HG03103 (cell line): Measurements from ENCODE around the gene FRAS1.
"Not testable (repeated sequence)": the region's sequence is repeated elsewhere in the genome, so short reads cannot be mapped to it uniquely, and the experiment has no call there.

Source experiments
- ATAC-seq: cut with Tn5 transposase; IDR thresholded peaks from one replicate; pipeline ENCODE4 v1.9.1; 2021; ENCODE audit warnings: low read depth; ENCODE audit not compliant: unreplicated experiment

Gene FRAS1

DNA sequence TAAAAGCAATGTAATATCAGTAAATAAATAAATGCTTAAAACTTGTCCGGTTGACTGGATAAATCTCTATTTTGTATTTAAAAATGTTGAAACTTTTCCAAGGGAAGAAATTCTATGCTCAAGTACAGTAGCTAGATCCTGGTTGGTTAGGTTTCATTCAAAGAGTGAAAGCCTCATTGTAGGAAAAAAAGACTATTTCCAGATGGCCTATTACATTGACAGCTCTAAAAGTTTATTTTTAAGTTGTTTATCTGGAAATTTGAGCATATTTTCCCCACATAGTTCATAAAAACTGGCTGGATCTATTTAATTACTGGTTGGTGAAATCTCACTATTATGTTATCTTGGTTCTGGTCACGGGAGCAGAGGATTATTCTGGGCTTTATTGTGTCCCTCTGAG, 38.0 kb downstream of the FRAS1 start:
- no peak for ATAC-seq

DNA sequence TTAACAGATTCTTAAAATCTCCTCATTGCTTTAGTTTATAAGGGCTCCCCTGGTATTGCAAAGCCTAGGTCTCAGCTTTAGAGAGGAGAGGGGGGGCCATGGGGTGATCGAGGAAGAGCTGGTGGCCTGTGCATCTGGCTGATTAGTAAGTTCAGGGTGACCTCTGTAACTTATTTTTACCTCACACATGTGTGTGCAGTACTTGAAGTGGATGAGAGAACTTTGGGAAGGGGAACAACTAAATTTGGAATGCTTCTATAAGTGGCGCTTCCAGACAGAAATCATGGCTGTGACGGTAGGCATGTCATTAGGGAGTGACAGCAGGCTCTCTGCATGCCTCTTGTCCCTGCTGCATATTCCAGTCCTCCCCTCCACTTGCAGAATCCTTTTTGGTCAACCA, 41.9 kb downstream of the FRAS1 start:
- no peak for ATAC-seq

DNA sequence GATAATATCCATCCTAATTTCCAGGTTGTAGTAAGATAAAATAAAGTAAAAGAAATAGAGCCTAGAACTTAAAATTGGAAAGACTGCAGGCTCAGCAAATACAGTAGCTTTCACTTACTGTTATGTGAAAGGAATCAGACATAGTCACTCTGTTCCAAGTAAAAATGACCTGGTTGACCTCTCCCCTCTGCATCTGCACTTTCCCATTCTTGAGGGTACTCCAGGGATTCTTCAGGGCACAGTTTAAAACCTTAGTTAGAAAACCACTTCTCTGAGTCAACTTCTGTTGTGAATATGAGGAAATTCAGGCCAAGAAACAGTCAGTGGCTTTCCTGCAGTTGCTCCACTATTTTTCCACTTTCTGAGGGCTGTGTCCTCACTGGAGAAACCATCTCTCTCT, 42.9 kb downstream of the FRAS1 start:
- no peak for ATAC-seq

DNA sequence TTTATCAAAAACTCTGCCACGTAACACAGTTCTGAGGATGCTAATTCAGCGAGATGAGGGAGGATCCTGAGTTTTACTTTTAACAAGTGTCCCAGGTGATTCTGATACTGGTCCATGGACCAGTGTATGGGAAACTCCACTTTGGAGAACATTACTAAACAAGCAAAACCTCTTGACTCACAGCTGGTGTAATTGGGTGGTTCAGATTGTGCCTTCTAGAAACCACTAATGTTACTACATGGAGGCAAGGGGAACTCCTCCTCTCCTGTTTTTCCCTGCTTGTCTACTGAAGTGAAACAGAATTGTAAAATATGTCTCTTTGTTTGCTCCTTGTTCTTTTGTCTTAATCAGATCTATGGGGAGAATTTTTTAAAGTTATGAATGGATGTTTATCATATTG, 62.6 kb downstream of the FRAS1 start:
- ATAC-seq = no peak

DNA sequence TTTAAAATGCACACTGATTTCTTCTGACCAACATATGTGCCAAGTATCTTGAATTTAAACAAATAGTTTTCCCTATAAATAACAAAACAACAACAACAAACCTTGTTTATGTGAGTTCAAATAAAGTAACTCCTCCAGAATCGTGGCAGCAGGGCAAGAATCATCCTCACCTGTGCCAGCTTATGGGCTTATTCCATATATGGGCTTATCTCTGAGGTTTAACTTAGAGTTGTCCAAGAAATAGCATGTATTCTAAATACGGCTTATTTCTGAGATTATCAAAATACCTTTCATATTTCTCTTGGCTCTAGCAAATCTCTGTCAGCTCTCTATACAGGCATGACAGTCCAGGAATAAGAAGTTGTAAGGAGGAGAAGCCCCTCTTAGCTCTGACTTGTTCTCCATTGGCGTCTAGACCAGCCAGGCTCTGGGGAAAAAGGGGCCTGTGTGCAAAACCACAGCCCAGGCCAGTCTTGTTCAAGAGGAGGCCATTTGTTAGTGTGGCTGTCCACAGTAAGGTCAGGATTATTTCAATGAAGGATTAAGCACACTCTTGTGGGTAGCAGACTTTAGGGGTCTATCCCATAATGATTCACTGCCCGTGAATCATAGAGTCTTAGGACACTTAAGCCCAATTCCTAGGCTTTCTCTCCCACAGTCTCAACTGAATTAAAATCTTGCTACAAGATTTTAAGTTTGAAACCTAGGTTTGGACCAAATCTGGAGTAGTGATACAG, 63.2 kb downstream of the FRAS1 start:
- ATAC-seq = no peak

DNA sequence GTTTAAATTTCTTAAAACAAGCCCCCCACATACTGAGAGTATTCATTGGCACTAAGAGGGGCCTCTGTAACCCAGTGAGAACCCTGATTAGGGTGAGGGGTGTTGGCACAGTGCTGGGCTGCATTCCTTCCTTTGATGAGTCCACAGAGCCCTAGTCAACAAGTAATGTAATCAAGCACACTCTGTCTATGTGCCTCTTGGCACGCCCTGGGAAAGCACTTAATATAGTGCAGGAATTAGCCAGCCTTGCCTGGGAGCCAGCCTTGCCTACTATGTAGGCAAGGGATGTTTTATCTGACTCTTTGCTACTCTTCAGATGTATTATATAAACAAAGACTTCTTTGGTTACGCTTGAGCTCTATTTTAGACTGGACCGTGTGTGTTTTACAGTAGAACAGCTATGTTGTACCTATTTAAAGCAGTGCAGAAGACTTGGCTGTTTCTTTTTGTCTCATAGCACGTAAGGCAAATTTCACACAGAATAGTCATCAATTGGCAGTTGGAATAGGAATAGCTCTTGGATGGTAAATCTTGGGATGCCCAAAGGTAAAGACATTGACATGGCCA, 64.3 kb downstream of the FRAS1 start:
- no peak for ATAC-seq

DNA sequence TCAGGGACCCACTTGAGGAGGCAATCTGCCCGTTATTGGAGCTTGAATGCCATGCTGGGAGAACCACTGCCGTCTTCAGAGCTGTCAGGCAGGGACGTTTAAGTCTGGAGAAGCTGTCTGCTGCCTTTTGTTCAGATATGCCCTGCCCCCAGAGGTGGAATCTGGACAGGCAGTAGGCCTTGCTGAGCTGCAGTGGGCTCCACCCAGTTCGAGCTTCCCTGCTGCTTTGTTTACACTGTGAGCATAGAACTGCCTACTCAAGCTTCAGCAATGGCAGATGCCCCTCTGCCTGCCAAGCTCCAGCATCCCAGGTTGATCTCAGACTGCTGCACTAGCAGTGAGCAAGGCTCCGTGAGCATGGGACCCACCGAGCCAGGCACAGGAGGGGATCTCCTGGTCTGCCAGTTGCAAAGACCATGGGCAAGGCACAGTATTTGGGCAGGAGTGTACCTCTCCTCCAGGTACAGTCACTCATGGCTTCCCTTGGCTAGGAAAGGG, 68.8 kb downstream of the FRAS1 start:
- ATAC-seq = not testable (repeated sequence)

DNA sequence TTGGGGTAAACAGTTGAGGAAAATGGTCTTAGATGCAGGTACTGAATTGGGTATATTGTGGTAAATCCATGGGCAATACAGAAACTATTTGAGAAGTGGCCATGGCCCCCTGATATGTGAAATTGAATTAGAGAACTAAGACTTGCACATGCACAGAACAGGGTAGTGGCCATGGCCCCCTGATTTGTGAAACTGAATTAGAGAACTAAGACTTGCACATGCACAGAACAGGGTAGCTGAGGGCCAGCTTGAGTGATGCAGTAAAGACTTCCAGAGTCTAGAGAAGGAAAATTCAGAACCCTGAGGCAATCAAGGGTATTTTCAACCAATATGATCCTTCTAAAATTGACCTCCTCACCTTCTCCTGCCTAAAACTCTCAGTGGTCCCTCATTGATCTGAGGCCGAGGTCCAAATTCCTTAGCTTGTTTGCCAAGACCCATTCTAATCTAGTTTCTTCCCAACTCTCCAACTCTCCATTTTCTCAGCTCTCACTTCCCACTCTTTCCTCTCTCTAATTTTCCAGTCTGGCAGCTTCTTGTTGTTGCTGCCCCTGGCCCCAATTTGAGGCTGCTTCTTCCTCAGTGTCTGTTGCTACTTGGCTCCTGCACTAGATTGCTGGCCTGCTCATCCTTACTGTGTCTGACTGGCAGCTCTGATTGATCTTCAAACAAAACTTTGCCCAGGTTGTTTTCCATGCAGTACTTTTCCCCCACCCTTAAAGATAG, 72.4 kb downstream of the FRAS1 start:
- ATAC-seq = no peak

DNA sequence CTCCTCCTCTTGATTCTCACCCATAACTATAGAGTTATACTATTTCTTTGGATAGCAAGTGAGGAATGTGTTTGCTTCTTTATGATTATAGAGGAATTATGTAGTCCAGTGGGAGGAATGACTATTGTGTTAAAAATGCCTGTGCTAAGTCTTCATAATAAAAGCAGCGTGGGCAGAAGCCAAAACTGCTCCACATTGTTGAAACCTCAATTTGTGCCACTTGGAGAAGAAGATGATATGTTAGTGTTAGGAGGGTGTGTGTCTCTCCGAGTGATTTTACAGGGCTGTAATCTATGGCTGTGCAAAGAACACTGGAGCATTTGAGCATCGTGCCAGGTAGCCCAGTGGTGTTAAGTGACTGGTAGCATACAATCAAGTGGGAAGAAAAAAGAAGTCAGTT, 74.3 kb downstream of the FRAS1 start:
- no peak for ATAC-seq

DNA sequence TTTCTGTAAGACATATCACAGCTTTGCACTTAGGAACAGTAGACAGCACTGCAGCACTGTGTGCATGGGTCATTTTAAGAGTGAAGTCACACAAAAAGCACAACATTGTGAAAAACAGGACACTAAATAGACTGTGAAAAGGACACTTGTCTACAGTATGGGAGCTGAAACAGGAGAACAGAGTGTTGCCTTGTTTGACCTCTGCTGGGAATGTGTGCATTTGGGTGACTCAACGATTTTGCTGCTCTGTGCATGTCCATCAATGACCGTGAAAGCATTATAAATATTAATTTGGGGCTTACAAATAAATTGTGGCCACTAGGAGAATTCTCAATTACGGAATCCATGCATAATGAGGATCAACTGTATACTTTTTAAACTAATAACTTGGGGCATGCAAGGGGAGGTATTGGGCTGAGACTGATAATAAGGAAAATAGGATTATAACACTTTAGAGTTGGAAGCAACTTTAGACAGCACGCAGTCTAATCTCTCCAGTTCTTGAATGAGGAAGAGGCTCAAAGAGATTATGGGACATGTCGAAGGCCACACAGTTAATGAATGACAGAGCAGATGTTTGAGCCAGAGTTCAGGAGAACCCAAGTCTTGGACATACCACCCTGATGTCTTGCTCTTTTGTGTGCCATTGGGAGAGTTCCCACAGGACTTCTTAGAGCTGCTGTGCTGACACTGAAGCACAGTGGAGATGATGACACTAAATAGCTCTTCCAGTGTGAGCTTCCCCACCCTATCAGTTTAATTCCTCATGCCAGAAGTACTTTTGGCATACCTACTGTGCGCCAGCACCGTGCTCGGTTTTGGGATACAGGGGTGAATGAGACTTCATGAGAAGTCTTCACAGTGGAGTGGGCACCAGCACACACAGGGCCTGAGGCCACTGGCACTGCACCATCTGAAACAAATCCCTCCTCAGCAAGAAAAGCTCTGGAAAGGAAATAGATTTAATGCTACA, 79.3 kb downstream of the FRAS1 start:
- ATAC-seq = no peak

DNA sequence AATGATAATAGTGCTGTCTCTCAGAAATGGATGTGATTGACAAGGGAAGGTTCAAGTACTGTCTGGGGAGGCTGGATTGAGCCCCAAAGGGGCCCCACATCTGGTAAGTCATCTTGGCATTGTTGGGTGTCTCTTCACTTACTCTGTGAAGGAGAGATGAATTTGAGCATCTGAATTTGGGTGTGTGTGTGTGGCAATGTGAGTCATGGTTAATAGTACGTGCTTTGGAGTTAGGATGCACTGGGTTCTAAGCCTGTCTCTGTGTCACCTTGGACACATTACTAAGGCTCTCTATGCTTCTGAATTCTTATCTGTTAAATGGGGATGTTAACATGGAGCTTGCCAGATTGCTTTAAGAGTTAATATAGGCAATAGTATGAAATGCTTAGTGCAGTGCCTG, 80.4 kb downstream of the FRAS1 start:
- no peak for ATAC-seq

DNA sequence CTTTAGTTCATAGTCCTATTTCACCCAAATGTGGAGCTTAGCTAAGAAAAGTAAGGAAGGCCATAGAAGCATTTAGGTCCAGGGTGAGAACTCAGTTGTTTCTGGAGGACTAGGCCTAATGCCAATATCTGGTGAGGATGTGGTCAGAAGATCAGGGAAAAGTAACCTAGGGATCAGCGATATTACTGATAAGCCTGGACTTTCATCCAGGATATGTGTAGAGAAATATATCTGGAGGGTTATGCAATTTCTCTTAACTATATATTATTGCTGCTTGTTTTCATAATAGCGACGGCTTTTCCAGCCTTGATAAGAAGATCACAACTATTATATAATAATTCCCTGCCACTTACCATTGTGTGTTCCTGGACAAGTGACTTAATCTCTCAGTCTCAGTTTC, 81.1 kb downstream of the FRAS1 start:
- ATAC-seq = no peak

DNA sequence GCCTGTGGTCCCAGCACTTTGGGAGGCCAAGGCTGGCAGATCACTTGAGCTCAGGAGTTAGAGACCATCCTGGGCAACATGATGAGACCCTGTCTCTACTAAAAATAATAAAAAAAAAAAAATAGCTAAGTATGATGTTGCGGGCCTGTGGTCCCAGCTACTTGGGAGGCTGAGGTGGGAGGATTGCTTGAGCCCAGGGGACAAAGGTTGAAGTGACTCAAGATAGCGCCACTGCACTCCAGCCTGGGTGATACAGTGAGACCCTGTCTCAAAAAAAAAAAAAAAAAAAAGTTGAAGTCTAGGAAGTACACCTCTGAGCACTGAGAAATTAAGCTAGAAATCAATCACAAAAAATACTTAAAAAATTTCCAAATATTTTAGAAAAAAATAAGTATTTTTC, 86.5 kb downstream of the FRAS1 start:
- ATAC-seq = no peak

DNA sequence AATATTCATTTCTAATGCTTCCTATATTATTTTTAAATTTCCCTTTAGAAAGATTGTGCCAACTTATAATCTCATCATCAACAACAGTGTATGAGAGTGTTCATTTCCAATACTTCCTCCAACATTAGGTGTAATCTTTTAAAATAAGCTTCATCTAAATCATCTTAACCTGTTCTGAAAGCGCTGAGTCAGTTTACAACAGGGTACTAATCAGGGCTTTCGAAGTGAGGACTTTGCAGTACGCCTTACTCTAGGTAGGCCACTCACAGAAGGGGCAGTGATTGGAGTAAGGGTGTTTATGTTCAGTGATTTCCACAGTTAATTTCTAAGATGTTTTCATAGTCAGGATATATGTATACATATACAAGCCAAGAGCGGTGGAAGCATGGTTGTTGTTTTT, 87.9 kb downstream of the FRAS1 start:
- no peak for ATAC-seq

DNA sequence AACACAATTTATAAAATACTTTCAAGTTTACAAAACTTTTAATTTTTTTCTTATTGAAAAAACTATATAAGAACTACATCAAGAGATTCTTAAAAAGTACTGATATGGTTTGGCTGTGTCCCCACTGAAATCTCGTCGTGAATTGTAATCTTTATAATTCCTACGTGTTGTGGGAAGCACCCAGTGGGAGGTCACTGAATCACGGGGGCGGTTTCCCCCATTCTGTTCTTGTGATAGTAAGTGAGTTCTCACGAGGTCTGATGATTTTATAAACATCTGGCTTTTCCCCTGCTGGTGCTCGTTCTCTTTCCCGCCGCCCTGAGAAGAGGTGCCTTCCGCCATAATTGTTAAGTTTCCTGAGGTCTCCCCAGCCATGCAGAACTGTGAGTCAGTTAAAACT, 88.5 kb downstream of the FRAS1 start:
- no peak for ATAC-seq

DNA sequence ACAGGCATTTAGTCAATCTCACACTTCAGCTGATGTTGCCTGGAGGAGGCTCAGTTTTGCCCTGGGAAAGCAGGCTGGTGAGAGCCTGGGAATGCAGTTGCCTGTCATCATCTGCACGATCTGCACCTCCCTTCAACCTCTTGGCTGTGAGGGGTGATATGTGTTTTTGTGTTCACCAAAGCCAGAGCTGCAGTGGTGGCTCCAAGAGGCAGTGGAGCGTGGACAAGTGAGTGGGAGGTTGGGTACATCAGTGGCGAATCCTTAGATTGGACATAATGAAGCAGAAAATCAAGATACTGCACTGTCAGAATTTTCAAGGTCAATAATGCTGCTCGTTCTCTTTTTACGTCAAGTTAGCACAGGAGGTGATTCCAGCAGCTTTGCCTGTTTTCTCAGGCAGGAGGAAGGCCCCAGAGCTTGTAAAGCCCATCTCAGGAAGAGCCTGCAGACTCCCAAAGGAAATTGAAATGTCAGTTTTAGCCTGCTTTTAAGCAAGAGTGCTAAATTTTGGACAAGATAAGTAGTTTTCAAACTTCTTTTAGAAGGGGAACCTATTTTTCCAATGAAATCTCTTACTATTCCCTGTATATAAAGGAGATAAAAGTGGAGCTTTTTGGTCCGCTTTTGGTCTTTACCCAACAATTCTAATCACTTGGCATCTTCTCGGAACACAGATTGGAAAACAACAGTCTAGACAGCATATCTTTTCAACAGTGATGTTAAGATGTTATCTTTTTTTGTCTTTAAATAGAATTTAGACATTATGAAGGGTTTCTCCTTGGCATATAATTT, 92.8 kb downstream of the FRAS1 start:
- no peak for ATAC-seq

DNA sequence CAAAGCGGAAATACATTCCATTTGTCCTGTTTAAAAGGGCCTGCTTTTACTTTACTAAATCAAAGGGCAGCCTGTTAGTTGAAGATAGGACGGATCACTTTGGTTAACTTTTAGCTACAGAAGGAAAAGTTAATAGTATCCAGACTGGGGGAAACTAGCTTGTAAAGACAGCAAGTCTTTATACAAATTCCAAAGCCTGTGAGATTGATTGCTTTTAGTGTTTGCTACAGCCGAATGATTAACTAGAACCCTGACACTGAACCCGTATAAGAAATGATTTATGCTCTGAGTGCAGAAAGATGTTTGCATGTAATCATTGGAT, 93.4 kb downstream of the FRAS1 start:
- ATAC-seq = no peak

DNA sequence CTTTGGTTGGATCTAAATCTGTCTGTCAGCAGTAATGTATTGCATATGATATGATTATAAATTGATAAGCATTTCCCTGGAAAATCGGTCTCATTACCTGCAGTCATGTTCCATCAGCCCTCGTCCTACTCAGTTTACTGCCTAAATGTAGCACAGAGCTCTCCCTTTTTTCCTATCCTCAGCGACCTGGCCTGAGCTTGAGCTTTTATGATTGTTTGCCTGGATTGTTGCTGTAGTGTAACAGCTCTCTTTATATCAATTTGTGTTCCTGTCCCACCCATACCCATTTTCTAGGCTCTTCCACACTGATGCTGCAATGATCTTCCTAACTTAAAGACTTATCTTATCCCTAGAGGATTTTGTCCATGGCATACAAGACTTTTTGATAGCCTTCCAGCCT, 95.7 kb downstream of the FRAS1 start:
- ATAC-seq = no peak

DNA sequence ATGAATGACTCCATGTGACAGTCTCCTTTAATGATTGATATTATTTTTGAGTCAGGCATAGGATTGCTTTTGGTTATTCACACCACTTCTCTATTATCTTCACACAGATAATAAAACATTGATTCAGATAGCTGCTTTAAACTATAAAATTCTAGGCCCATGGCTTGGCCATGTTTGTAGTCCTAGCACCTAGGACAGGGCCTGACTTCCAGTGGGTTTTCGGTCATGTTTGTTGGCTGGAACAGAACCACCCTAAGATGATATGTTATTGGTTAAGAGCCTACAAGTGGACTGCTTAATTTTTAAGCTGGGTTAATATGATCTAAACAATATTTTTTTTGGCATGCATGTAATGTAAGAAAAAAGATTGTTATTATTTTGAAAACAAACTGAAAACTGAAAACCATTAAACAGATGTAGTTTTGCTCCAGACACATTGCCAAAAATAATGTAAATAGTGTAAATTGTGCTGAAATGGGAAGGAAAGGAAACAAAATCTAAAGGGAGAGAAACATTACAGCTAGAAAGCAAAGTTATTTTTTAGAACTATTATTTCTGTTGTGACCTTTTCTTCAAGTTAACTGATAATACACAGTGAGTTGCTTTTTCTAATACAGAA, 98.0 kb downstream of the FRAS1 start:
- ATAC-seq = no peak
